HepG2 (cell line): ENCODE data around the gene GPR183. TPM values are rescaled to one million over a fixed set of nuclear protein-coding genes. Genes with fewer than 3 reads are reported as not detected.

Source experiments
- ATAC-seq: fragments of 200-7000 bp; cut with Tn5 transposase; 3 replicates; pipeline ENCODE4 v1.9.1; 2020; ENCODE audit warnings: mild to moderate bottlenecking, moderate library complexity
- BruUV-seq: library from RNA; stranded (reverse); fragments of 400-500 nt; replicated peaks from 2 replicates; lab custom pipeline; 2021; lab: Mats Ljungman, UMichigan
- CTCF ChIA-PET: fragments of 300-600 bp; formaldehyde crosslinking; extraction: SDS; loops from one replicate; lab custom pipeline; 2021; ENCODE audit warnings: low total read pairs, inconsistent platforms, low intra/inter-chr PET ratio; lab: Yijun Ruan, JAX
- POLR2A ChIA-PET: fragments of 350-600 bp; sonication (Branson Sonifier 250); formaldehyde crosslinking; loops from one replicate; lab custom pipeline; 2020; ENCODE audit warnings: antibody characterized with exemption, inconsistent platforms; lab: Yijun Ruan, JAX
- DNase-seq: peaks from one replicate; pipeline ENCODE4 v3.0.0-alpha.2; 2015; ENCODE audit warnings: low spot score
- FAIRE-seq: peaks from 3 replicates; lab custom pipeline; 2011; peaks lifted over from hg19 to GRCh38; lab: Jason Lieb, UNC
- H2AFZ ChIP-seq: one replicate; pipeline ENCODE4 v1.6.1; 2011; ENCODE audit warnings: low read length, inconsistent platforms
- H3K27ac ChIP-seq: fragments of 300-600 bp; 3 replicates; pipeline ENCODE4 v1.8.0; 2011; ENCODE audit warnings: mixed run types, mild to moderate bottlenecking, mixed read lengths, low read length, inconsistent platforms; ENCODE audit not compliant: insufficient read depth; ENCODE audit errors: extremely low read length
- H3K27me3 ChIP-seq, 2 experiments: fragments of 200-600 bp in 1 of 2; 2 replicates in 1 of 2; 3 replicates in 1 of 2; pipeline versions ENCODE4 v1.6.0 to v1.8.0; 2011; ENCODE audit warnings: low read length in 2 of 2, mild to moderate bottlenecking in 2 of 2, moderate library complexity in 2 of 2, inconsistent platforms in 1 of 2; ENCODE audit not compliant: insufficient read depth in 2 of 2, control insufficient read depth in 1 of 2
- H3K36me3 ChIP-seq, 2 experiments: fragments of 200-600 bp in 1 of 2; replicated peaks in 1 of 2; 2 replicates in 1 of 2; 3 replicates in 1 of 2; pipeline versions ENCODE4 v1.5.1 to v1.8.0; 2011; ENCODE audit warnings: low read length in 2 of 2, inconsistent platforms in 1 of 2; ENCODE audit not compliant: insufficient read depth in 2 of 2, control insufficient read depth in 1 of 2
- H3K4me1 ChIP-seq: 2 replicates; pipeline ENCODE4 v1.5.1; 2012; ENCODE audit warnings: low read length, inconsistent platforms; ENCODE audit not compliant: insufficient read depth
- H3K4me2 ChIP-seq: 2 replicates; pipeline ENCODE4 v1.6.0; 2011; ENCODE audit warnings: low read depth, low read length, inconsistent platforms
- H3K4me3 ChIP-seq, 3 experiments: fragments of 200-600 bp in 1 of 3; sonication (generic), shearing (Covaris generic) in 1 of 3; replicated peaks in 1 of 3; 2 replicates each; pipeline ENCODE4 v1.5.1; 2011 to 2016; ENCODE audit warnings: low read length in 3 of 3, inconsistent platforms in 2 of 3, low read depth in 2 of 3, mild to moderate bottlenecking in 2 of 3, control low read depth in 1 of 3, mixed read lengths in 1 of 3; ENCODE audit not compliant: insufficient read depth in 1 of 3
- H3K79me2 ChIP-seq: one replicate; pipeline ENCODE4 v1.6.1; 2011; ENCODE audit warnings: low read length, inconsistent platforms; ENCODE audit not compliant: insufficient read depth
- H3K9ac ChIP-seq: 2 replicates; pipeline ENCODE4 v1.6.0; 2011; ENCODE audit warnings: mild to moderate bottlenecking, low read depth, low read length, inconsistent platforms; ENCODE audit not compliant: insufficient read depth
- H3K9me3 ChIP-seq: 2 replicates; pipeline ENCODE4 v1.5.1; 2012; ENCODE audit warnings: mild to moderate bottlenecking, low read length
- H4K20me1 ChIP-seq: 2 replicates; pipeline ENCODE4 v1.6.0; 2011; ENCODE audit warnings: inconsistent platforms, mild to moderate bottlenecking, low read length, moderate library complexity; ENCODE audit not compliant: insufficient read depth
- ARHGAP35 ChIP-seq: sonication (generic); formaldehyde crosslinking; IDR thresholded peaks from 2 replicates; pipeline ENCODE4 v1.9.0; 2022; ENCODE audit warnings: mild to moderate bottlenecking, inconsistent platforms, moderate library complexity, missing genetic modification reagents, borderline replicate concordance
- BCL3 ChIP-seq: sonication (generic); formaldehyde crosslinking; IDR thresholded peaks from 2 replicates; pipeline ENCODE4 v1.5.1; 2020; ENCODE audit warnings: mild to moderate bottlenecking, missing genetic modification reagents, moderate library complexity
- BRF2 ChIP-seq: sonication (generic); formaldehyde crosslinking; IDR thresholded peaks from 2 replicates; pipeline ENCODE4 v1.8.1; 2022; ENCODE audit warnings: mild to moderate bottlenecking, missing genetic modification reagents
- CREB1 ChIP-seq, 2 experiments: fragments of 450-650 bp in 1 of 2; IDR thresholded peaks; 2 replicates each; pipeline ENCODE4 v1.6.1; 2016 to 2017; ENCODE audit warnings: control low read depth in 1 of 2, mild to moderate bottlenecking in 1 of 2, missing compliant biosample characterization in 1 of 2, missing genetic modification characterization in 1 of 2
- MAFF ChIP-seq: IDR thresholded peaks from 2 replicates; pipeline ENCODE4 v1.6.1; 2011; ENCODE audit warnings: low read depth, low read length, improper control_type of control experiment
- MAFK ChIP-seq, 2 experiments: IDR thresholded peaks in 1 of 2; conservative IDR thresholded peaks in 1 of 2; 2 replicates each; pipeline ENCODE4 v1.6.1; 2011; ENCODE audit warnings: improper control_type of control experiment in 2 of 2, low read length in 2 of 2
- MIER2 ChIP-seq: IDR thresholded peaks from 2 replicates; pipeline ENCODE4 v1.6.1; 2016; ENCODE audit warnings: missing biosample characterization, missing genetic modification reagents
- NFE2L2 ChIP-seq: fragments of 150-350 bp; IDR thresholded peaks from 2 replicates; pipeline ENCODE4 v1.6.1; 2014; ENCODE audit warnings: low read length
- NFKB2 ChIP-seq: sonication (generic); formaldehyde crosslinking; IDR thresholded peaks from 2 replicates; pipeline ENCODE4 v1.4.0; 2020; ENCODE audit warnings: missing genetic modification reagents, borderline replicate concordance
- NPAS2 ChIP-seq: sonication (generic); formaldehyde crosslinking; IDR thresholded peaks from 2 replicates; pipeline ENCODE4 v1.8.0; 2022; ENCODE audit warnings: mild to moderate bottlenecking, missing genetic modification reagents, borderline replicate concordance
- POLR2AphosphoS5 ChIP-seq: IDR thresholded peaks from 2 replicates; pipeline ENCODE4 v1.6.1; 2012; ENCODE audit warnings: low read depth, low read length
- SAP130 ChIP-seq: IDR thresholded peaks from 2 replicates; pipeline ENCODE4 v1.6.1; 2016; ENCODE audit warnings: low read depth
- SKI ChIP-seq: fragments of 450-650 bp; IDR thresholded peaks from one replicate; pipeline ENCODE4 v1.6.1; 2018; ENCODE audit warnings: mild to moderate bottlenecking; ENCODE audit not compliant: partially characterized antibody
- SMAD3 ChIP-seq: sonication (generic); formaldehyde crosslinking; IDR thresholded peaks from 2 replicates; pipeline ENCODE4 v1.4.0; 2020; ENCODE audit warnings: missing genetic modification reagents
- SRY ChIP-seq: sonication (generic); formaldehyde crosslinking; IDR thresholded peaks from 2 replicates; pipeline ENCODE4 v1.8.0; 2022; ENCODE audit warnings: mild to moderate bottlenecking, missing genetic modification reagents
- ZBTB3 ChIP-seq: sonication (generic); formaldehyde crosslinking; IDR thresholded peaks from 2 replicates; pipeline ENCODE4 v1.4.0; 2020; ENCODE audit warnings: low read depth, mild to moderate bottlenecking, moderate library complexity, missing genetic modification reagents, borderline replicate concordance
- ZNF543 ChIP-seq: sonication (generic); formaldehyde crosslinking; IDR thresholded peaks from 2 replicates; pipeline ENCODE4 v1.4.0; 2020; ENCODE audit warnings: mild to moderate bottlenecking, missing genetic modification reagents
- ZNF550 ChIP-seq: sonication (generic); formaldehyde crosslinking; IDR thresholded peaks from 2 replicates; pipeline ENCODE4 v1.4.0; 2020; ENCODE audit warnings: mild to moderate bottlenecking, missing genetic modification reagents, borderline replicate concordance
- ZNF564 ChIP-seq: sonication (generic); formaldehyde crosslinking; IDR thresholded peaks from 2 replicates; pipeline ENCODE4 v1.8.1; 2023; ENCODE audit warnings: mild to moderate bottlenecking, missing genetic modification reagents
- WGBS: methylation state at CpG from one replicate; pipeline ENCODE4 v1.1.6; 2017; ENCODE audit warnings: low lambda C conversion rate; 5-methylcytosine and 5-hydroxymethylcytosine counted together
- in situ Hi-C: cut with HindIII; loops from 2 replicates; pipeline ENCODE4 v1.10.0; 2017; ENCODE audit warnings: low pct_unique_long_range_greater_than_20kb; ENCODE audit not compliant: extremely low pct_ligation_motif_present
- intact Hi-C: fragments of 100-400 bp; cut with micrococcal nuclease; formaldehyde crosslinking; loops from one replicate; pipeline ENCODE4 v1.10.0; 2022; ENCODE audit not compliant: unreplicated experiment
- polyA plus RNA-seq, 8 experiments: library from polyadenylated mRNA; depleted of rRNA in 3 of 8; stranded (reverse) in 7 of 8; unstranded in 1 of 8; fragments of >200 nt; fragmentation: Illumina TruSeq in 4 of 8; extraction: Trizol in 4 of 8; gene quantifications; 2 replicates each; pipeline versions ENCODE4 v1.2.1 to v1.2.3, GENCODE V29; 2011 to 2016; ENCODE audit warnings: low read depth in 4 of 8, missing spikeins in 1 of 8, mixed read lengths in 1 of 8; ENCODE audit not compliant: insufficient read depth in 1 of 8
- total RNA-seq, 5 experiments: library from RNA; depleted of rRNA; stranded (reverse); fragments of >200 nt; fragmentation: Illumina TruSeq; extraction: Trizol; gene quantifications; 2 replicates each; pipeline ENCODE4 v1.2.3, GENCODE V29; 2016; ENCODE audit warnings: low read depth in 1 of 5

GPR183 gene
- total and polyA plus RNA-seq, 2 of the 13 experiments (the other 11 are each of a cell fraction or from before 2014, with no cell fraction given): not detected

DNA sequence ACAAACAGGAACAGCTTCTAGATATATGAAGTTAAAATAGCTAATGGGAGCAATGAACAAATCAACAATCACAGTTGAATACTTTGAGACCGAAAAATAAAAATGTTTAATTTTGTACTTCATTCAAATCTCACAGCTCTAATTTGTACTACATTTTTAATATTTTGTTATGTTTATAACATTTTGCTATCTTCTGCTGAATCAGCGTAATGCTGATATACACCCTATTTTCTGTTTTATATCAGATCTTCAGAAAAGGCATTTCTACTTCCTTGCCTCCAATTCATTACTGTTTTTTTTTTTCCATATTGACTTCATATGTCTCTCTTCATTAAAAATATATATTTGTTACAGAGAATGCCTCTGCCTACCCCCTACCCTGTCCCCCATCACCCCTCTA lies 27.9 kb upstream of the GPR183 start:
- no peaks in the 10 kb centered on the region for H4K20me1 ChIP-seq
- peak; percentile 89 to 97 for TF ChIP-seq MAFK (conservative IDR thresholded peaks at IDR 0.05 in 1 of 2, IDR thresholded peaks at IDR 0.05 in 1 of 2; ENCODE audit: low read length in 2 of 2)
- TF ChIP-seq ZNF550 (CRISPR knock-in tag): no peak
- peak; percentile 93 for TF ChIP-seq MAFF
- no peak for TF ChIP-seq SAP130 (CRISPR knock-in tag)
- no peak for TF ChIP-seq ZNF543 (CRISPR knock-in tag)
- H2AFZ ChIP-seq: no peak overlapping the region
- no peak overlapping the region for H3K4me2 ChIP-seq
- H3K27ac ChIP-seq: no peak overlapping the region
- POLR2A ChIA-PET: no interaction called here
- peaks cover 20% of the 10 kb centered on the region for H3K4me1 ChIP-seq
- H3K27me3 ChIP-seq: no peaks in the 10 kb centered on the region
- WGBS: 99% methylated on average over 2 of the region's 2 CpGs
- no peak overlapping the region for H3K4me3 ChIP-seq
- peaks cover 4 to 10% of the 10 kb centered on the region in 2 experiments; a peak in 2 of 5 replicates for H3K36me3 ChIP-seq
- H3K9ac ChIP-seq: no peak overlapping the region
- intact Hi-C loops: no loop called here
- in situ Hi-C loops: no loop called here
- no peak for ATAC-seq
- no TSS peak for BruUV-seq
- H3K9me3 ChIP-seq: no peaks in the 10 kb centered on the region
- FAIRE-seq: no peak
- CTCF ChIA-PET: no interaction called here
- H3K79me2 ChIP-seq: no peaks in the 10 kb centered on the region
- no peak for DNase-seq

DNA sequence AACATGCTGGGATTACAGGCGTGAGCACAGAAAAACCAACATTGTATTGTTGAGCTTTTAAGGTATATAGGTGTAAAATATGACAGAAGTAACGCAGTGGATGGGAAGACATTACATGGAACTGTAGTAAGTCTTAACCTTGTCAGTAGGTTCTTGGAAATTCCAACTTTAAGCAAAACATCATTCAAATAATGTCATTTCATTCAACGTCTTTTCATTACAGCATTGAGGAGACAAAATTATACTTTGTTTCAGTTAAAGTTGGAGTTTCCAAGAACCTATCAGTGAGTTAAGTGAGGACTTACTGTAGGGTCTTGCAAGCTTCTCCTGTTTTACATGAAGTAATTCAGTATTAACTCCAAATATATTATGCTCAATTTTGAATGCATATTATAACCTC lies 27.0 kb upstream of the GPR183 start:
- DNase-seq: no peak

More for the DNA sequence above, 27.0 kb upstream of the GPR183 start:
- no peak for ATAC-seq
- H3K27me3 ChIP-seq: no peaks in the 10 kb centered on the region
- intact Hi-C loops: no loop called here
- H3K27ac ChIP-seq: no peak overlapping the region
- H3K9ac ChIP-seq: no peak overlapping the region
- FAIRE-seq: no peak
- WGBS: 95% methylated on average over 3 of the region's 3 CpGs
- POLR2A ChIA-PET: no interaction called here
- peaks cover 4 to 8% of the 10 kb centered on the region in 2 experiments; a peak in 1 of 5 replicates for H3K36me3 ChIP-seq
- TF ChIP-seq BRF2 (CRISPR knock-in tag) (no peak), NPAS2 (CRISPR knock-in tag) (no peak), CREB1 (IDR thresholded peaks at IDR 0.05) (no peak), CREB1 (CRISPR knock-in tag; IDR thresholded peaks at IDR 0.05) (no peak), ZBTB3 (CRISPR knock-in tag) (no peak), SRY (CRISPR knock-in tag) (no peak), MIER2 (no peak), ARHGAP35 (no peak), POLR2AphosphoS5 (no peak), BCL3 (CRISPR knock-in tag) (no peak), ZNF564 (CRISPR knock-in tag) (no peak), NFKB2 (CRISPR knock-in tag) (no peak), SMAD3 (CRISPR knock-in tag) (no peak), NFE2L2 (no peak), SKI (no peak)
- CTCF ChIA-PET: no interaction called here
- H4K20me1 ChIP-seq: no peaks in the 10 kb centered on the region
- H3K4me2 ChIP-seq: no peak overlapping the region
- no TSS peak for BruUV-seq
- peaks cover 20% of the 10 kb centered on the region for H3K4me1 ChIP-seq
- no peaks in the 10 kb centered on the region for H3K79me2 ChIP-seq
- H3K9me3 ChIP-seq: no peaks in the 10 kb centered on the region
- no peak overlapping the region for H2AFZ ChIP-seq
- no peak overlapping the region for H3K4me3 ChIP-seq
- in situ Hi-C loops: no loop called here
